AML-193 (cell line): ENCODE measurements around the gene FNDC3B.
"Not testable (repeated sequence)": the region's sequence is repeated elsewhere in the genome, so short reads cannot be mapped to it uniquely, and the experiment has no call there.

ENCODE experiments used
- DNase-seq, 2 experiments: peaks; one replicate each; lab custom pipeline; 2025; lab: John Stamatoyannopoulos, UW

Gene FNDC3B

DNA sequence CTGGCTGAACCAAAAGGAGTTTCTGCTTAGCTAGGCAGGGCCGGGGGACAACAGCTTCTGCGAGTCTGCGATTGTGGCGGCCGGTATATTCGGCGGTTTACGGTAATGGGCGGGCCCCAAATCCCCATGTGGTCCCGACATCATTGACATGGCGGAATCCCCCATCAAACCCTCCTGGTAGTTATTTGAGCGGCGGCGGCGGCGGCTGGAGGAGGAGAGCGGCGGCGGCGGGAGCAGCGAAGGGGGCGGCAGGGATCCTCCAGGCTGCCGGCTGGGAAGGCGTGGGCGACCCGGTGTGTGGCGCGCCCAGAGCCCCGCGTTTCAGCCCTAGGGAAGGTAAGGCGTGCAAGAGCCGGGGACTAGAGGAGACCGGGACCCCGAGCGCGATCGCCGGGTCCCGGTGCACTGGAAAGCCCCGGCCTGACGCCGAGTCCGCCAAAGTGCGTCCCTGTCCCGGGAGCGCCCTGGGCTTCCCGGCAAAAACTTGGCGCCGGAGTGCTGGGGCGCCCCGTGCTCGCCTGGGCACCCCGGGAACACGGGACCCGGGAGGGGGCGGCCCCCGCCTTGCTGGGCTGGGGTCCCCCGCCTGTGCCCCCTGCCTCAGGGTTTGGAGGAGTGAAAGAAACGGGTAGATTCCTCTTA, at the start of gene FNDC3B:
FNDC3B (plus strand) TSS at position 143 of the 642 bp plus-strand sequence. CDS start 72,902 bp downstream, outside the sequence.
- peak; percentile 96 to 97 for DNase-seq

DNA sequence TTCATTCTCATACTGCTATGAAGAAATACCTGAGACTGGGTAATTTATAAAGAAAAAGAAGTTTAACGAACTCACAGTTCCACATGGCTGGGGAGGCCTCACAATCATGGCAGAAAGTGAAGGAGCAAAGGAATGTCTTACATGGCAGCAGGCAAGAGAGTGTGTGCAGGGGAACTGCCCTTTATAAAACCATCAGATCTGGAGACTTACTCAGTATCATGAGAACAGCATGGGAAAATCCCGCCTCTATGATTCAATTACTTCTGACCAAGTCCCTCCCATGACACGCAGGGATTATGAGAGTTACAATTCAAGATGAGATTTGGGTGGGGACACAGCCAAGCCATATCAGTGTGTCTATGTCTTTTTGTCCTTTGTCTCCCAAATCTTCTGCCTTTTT, 49.1 kb upstream of the FNDC3B start:
- not testable (repeated sequence) for DNase-seq

DNA sequence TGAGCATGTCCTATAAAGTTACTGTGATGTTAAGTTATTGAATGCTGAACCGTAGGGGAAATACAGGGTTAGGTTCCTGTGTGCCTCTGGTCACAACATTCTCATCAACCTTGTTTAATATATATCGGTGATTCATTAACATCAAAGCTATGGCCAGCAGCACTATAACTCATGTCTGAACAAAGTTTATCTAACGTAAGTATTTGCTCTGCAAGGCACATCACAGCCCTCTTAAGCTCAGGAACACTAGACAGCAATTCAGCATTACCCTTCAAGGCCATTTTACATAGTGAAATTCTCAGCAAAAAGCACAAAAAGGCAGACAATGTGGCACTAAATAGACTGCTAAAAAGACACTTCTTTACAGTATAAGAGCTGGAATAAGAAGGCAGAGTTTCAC, 48.2 kb upstream of the FNDC3B start:
- no peak for DNase-seq

DNA sequence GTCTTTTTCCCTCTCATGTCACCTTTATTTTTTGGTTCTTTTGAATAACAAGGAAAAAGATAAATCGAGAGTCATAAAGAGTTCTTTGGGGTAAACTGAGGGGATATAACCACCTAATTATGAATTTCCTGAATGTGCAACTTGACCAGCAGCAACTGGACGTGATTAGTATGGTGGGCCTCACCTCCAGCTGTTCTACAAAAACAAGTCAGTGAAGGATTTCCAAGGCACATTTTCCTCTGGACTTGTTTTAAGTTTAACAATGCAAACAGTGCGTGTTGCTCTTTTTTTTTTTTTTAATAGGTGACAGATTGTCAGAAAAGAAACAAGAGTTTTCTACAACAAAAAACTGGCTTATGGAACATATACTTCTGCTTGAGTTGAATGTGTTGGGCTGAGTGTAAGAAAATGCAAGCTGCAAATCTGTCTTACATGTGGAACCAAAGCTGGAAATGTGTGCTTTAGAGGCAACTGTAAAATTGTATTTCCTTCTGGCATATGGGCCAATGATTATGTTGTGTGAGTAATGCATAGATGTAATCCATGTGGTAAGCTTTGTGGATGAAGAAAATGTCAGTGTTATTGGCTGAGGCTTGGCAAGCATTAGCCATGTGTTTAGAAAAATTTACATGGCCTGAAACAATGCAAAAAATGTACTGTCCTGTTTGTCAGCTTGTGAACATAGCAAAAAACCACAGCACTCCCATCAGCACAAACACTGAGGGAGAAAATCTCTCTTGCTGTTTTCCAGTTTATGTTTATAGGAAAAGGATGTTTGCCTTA, 44.5 kb upstream of the FNDC3B start:
- peak; percentile 26 to 52 for DNase-seq

DNA sequence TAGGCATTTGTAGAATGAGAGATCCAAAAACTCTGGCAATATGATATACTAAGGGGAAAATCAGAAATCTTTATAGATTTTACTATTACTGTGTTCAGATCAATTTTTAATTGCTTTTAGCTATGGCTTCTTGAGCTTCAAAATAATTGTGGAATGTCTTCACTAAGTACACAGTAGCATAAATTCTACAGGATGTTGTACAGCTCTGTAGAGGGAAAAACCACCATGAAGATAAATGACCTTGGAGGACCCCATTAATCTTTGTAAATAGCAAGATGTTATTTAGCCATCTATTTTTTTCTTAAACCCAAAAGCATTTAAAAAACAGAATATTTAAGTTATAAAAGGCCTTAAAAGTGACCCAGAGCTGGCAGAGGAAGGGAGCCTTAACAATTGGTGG, 43.9 kb upstream of the FNDC3B start:
- DNase-seq, result no peak

DNA sequence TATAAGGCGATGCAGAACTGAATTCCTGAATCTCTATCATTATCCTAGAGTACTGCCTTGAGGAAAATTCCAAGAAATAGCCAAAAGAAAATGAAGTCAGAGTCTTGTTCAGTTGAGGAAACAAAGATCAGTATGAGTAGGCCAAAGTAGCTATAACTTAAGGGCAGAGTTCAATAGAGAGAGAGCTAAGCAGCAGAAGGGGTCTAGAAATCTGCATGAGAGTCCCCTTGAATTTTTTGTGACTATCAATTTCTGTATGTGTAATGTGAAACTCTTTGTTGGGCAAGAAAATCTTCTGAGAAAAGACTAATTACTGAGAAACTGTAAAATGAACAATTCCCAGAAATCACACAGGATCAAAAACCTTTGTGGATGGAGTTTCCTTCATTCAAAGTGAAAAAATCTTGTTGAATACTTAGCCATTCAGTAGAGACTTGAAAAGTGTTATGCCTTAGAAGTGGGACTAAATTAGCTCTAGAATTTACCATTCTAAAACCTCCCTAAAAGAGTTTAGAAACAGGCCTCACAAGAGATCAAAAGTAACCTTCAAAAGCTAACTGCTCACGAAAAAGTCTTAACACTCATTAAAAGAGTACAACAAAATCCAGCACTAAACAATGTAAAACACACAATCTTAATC, 43.1 kb upstream of the FNDC3B start:
- DNase-seq, result no peak

DNA sequence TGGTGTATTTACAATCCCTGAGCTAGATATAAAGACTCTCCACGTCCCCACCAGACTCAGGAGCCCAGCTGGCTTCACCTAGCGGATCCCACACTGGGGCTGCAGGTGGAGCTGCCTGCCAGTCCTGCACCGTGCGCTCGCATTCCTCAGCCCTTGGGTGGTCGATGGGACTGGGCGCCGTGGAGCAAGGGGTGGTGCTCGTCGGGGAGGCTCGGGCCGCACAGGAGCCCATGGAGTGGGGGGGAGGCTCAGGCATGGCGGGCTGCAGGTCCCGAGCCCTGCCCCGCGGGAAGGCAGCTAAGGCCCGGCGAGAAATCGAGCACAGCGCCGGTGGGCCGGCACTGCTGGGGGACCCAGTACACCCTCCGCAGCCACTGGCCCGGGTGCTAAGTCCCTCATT, 40.6 kb upstream of the FNDC3B start:
- DNase-seq, result not testable (repeated sequence)

DNA sequence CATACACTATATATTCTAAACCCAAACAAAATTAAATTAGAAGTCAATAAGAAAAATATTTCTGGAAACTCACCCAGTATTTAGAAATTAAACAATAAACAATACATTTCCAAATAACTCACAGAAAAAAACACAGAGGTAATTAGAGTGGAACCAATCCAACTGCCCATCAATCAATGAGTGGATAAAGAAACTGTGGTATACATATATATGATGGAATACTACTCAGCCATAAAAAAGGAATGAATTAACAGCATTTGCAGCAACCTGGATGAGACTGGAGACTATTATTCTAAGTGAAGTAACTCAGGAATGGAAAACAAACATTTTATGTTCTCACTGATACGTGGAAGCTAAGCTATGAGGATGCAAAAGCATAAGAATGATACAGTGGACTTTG, 37.8 kb upstream of the FNDC3B start:
- DNase-seq, result not testable (repeated sequence)

DNA sequence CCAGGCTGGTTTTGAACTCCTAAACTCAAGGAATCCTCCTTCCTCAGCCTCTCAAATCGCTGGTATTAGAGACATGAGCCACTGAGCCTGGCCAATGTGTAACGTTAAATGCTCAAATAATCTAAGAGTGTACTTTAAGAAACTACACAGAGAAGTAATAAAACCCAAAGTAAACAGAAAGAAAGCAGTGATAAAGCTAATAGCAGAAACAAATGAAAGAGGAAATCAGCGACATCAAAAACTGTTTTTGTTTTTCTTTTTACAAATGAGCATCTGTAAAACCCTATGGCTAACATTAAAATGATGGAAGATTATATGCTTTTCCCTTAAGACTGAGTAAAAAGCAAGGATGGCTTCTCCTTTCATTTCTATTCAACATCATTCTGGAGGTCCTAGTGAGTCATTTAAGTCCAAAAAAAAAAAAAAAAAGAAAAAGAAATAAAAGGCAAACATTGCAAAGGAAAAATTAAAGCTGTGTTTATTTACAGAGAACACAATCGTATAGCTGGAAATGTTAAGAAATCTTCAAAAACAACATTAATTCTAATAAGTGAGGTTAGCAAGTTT, 36.8 kb upstream of the FNDC3B start:
- DNase-seq, result no peak

DNA sequence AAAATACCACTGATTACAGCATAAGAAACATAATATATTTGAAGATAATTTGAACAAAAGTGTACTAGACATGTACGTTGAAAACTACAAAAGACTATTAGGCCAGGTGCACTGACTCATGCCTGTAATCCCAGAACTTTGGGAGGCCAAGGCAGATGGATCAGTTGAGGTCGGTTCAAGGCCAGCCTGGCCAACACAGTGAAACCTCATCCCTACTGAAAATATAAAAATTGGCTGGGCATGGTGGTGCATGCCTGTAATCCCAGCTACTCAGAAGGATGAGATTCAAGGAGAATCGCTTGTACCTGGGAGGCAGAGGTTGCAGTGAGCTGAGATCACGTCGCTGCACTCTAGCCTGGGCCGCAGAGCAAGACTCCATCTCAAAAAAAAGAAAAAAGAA, 36.2 kb upstream of the FNDC3B start:
- no peak for DNase-seq

DNA sequence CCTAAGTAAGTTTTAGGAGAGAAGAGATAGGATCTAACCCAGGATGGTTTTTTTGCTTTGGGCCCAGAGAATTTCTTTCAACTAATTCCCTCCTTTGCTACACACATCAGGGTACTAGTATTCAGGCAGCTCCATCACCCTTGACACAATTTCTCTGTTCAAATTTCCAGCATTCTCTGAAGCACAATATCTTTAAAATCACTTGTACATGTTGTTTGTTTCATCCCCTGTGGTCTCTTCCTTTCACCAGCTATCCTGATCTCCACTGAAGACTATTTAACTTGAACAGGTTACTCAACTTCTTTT, 32.4 kb upstream of the FNDC3B start:
- DNase-seq, result no peak

DNA sequence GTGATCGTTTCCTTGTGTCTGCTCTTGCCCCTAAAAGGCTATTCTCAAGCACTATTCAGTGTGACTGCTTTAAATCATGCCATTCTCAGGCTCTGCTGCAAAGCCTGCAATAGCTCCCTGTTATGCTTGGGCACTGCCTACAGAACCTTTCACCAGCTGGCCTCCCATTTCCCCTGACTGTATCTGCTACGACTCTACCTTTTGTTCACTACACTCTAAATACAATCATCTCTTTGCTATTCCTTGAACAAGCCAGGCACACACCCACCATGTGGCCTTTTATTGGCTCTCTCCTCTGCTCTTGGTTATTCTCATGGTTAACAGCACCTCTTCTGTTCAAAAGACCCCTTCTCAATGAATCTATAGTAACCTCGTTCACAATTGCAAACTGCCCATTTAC, 29.6 kb upstream of the FNDC3B start:
- DNase-seq, result no peak

DNA sequence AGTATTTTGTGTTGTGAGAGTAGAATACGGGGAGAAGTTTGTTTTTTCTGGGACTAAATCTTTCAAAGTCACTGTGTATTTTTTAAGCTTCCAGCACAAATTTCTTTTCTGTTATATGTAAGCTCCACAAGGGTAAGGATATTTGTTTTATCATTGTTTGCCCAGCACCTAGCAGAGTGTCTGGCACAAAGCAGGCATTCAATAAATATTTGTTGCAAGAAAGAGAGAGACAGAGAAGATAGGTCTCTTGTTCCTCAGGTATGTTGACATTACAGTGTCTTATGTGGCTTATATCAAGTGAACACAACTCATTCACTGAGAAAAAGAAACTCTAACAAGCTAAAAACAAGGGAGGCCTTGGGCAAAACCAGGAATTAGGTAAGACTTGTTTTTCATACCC, 26.6 kb upstream of the FNDC3B start:
- no peak for DNase-seq

DNA sequence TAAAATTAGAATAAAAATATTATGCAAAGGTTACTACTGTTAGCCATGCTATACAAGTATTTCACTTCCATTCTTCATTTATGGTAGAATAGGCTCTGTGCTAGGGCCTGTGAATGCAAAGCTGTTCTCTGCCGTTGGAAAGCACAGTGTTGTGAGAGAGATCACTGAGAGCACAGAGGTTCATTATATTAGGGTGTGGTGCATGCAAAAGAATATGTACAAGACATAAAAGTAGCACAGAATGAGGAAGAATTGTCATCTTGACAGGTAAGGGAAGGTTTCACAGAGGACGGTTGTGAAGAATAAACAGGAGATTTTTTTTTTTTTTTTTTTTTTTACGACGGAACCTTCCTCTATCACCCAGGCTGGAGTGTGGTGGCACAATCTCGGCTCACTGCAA, 25.2 kb upstream of the FNDC3B start:
- no peak for DNase-seq

DNA sequence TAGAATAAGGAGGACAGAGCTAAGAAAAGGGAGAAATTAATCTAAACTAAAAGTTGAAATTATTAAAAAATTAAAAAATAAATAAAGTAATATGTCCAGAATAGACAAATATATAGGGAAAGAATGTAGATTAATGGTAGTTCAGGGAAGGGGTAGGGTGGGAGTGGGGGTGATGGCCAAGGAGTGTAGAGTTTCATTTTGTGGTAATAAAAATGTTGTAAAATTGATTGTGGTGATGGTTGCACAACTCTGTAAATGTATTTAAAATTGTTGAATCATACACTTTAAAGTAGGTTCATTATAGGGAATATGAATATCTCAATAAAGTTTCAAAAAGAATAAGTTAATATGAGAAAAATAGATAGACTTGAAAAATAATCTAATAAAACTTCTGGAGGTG, 21.0 kb upstream of the FNDC3B start:
- no peak for DNase-seq

DNA sequence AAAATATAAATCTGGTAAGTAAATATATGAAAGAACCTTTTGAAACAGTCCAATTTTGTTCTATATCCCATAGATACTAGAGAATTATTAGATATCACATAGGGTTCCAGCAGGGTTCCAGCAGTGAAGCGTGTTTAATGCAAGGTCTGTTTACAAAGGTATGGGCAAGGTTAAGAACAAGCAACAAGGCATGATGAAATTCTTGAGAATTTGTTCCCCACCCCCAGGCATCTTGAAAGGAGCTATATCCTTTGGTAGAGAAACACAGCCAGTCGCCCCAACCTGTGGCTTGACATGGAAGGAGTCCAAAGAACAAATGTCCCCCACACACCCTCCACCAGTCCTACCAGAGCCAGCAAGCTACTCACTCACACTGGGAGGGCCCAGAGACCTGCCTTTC, 18.6 kb upstream of the FNDC3B start:
- DNase-seq, result no peak

DNA sequence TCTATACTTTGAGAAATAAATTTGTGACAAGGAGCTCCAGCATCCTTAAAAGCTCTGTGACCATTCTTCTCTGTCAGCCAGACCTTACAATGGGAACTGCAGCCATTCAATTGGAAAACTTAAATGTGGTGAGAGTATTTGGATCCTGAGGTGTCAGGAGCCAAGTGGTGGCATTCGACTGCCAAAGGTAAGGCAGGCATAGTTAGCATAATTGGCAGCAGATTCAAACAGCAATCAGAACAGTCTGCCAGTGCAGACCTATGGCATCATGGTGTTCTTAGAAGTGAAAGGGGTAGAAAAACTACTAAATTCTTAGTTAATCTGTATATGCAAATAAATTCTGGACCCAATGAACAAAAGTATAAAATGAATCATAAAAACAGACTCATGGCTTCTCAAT, 18.2 kb upstream of the FNDC3B start:
- no peak for DNase-seq

DNA sequence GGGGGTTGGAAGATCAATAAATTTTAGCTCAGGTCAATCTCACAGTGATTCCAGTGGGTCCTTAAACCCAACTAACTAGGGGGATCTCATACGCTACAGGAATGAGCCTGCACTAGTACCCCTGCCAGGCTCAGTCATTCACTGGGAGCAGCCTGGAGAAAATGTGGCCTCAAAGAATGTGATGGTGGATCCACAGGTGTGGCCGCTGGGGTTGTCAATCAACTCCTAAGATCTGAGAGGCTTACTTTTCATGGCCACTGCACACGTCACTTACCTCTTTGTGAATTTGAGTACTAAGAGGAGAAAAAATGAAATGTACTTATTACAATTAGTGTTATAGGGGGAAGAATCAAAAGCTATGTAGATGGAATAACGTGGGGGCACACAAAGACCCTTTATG, 17.5 kb upstream of the FNDC3B start:
- DNase-seq, result no peak

DNA sequence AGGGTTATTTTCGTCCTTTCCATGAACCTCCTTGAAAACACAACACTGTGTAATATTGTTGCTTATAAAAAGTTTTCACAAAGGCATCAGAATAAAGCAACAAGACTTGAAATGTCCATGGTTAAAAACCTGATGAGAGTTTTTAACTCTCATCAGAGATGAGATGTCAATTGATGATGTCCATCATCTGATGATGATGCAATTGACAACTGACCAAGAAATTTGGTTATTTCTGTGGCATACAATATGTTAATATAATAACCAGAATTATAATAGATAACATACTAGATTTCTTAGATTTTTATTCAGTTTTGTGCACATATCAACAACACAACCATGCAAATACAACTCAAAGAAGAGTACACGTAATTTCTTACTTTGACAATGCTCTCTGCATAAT, 15.5 kb upstream of the FNDC3B start:
- no peak for DNase-seq

DNA sequence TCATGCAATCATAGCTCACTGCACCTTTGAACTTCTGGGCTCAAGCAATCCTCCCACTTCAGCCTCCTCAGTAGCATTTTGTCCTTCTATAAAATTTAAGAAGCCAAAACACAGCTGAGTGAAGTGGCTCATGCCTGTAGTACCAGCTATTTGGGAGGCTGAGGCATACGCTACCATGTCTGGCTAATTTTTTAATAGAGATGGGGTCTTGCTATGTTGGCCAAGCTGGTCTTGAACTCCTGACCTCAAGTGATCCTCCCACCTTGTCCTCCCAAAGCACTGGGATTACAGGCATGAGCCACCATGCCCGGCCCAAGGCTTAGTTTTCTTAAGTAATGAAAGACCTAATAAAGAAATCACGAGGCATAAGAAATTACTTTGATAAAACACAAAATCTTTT, 14.7 kb upstream of the FNDC3B start:
- no peak for DNase-seq

DNA sequence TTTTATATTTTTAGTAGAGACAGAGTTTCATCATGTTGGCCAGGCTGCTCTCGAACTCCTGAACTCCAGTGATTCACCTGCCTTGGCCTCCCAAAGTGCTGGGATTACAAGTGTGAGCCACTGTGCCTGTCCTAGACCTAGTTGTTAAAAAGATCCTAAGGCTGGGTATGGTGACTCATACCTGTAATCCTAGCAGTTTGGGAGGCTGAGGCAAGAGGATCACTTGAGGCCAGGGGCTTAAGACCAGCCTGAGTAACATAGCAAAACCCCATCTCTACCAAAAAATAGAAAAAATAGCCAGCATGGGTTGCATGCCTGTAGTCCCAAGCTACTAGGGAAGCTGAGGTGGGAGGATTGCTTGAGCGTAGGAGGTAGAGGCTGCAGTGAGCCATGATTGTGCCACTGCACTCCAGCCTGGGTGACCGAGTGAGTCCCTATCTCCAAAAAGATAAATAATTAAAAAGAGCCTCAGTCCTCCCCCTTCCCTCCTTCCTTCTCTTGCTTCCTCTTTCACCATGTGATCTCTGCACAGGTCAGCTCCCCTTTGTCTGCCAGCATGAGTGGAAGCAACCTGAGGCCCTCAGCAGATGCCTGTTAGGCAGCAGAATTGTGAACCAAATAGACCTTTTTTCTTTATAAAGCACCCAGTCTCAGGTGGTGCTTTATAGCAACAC, 9.8 kb upstream of the FNDC3B start:
- DNase-seq, result peak; percentile 22 to 59

DNA sequence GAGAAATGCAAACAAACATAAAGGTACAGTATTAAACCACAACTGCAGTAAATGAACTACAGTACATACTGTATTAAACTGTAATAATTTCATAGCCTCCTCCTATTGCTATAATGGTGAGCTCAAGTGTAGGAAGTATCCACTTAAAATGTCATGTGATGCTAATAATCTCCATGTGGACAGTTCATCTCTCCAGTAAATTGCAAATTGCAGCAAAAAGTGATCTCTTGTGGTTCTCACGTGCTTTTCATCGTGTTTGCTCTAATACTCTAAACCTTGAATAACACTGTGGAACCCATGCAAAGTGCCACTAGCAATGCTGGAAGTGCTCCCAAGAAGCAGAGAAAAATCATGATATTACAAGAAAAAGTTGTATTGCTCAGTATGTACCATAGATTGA, 9.2 kb upstream of the FNDC3B start:
- DNase-seq, result no peak

DNA sequence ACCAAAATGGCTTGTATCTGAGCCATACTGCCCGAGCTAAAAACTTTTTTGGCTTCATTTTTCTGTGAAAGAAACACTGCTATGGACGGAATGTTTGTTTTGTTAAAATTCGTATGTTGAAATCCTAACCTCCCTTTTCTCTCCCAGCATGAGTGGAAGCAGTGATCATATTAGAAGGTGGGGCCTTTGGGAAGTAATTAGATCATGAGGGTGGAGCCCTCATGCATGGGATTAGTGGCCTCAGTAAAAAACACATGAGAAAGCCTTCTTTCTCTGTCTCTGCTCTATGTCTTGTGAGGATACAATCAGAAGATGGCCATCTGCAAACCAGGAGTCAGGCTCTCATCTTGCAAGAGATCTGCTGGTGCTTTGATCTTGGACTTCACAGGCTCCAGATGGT, 7.4 kb upstream of the FNDC3B start:
- no peak for DNase-seq
